NB4 (cell line): ENCODE results near the gene PLEKHF1.

Source experiments
- POLR2A ChIP-seq: IDR thresholded peaks from 2 replicates; pipeline ENCODE4 v1.6.1; 2011; ENCODE audit warnings: mild to moderate bottlenecking; ENCODE audit not compliant: insufficient read length; ENCODE audit errors: extremely low read depth
- TF ChIP-seq, protein P1 (sequence below): IDR thresholded peaks from one replicate; pipeline ENCODE4 v1.5.1; 2012; ENCODE audit warnings: low read depth, low read length
- TF ChIP-seq, protein P2 (sequence below): IDR thresholded peaks from 2 replicates; pipeline ENCODE4 v1.6.1; 2011; ENCODE audit warnings: low read depth, low read length

DNA sequence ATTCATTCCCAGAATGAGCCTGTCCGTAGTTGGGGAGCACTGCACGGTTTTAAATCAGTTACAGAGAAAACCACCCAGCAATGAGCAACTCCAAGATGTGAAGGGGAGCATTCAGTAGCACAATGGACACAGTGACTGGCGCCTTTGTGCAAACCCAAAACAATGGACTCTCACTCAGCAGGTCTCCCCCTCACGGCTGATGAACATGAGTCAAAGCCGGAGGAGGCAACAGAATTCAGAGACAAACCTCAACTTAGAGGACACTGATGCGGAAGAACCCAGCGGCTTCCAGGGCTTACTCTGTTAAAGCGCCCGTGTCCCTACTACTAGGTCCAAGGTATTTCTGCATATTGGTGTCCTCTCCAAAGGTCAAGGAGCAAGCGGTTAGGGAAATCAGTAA, 17.7 kb downstream of the PLEKHF1 start:
- TF ChIP-seq, protein P1, sequence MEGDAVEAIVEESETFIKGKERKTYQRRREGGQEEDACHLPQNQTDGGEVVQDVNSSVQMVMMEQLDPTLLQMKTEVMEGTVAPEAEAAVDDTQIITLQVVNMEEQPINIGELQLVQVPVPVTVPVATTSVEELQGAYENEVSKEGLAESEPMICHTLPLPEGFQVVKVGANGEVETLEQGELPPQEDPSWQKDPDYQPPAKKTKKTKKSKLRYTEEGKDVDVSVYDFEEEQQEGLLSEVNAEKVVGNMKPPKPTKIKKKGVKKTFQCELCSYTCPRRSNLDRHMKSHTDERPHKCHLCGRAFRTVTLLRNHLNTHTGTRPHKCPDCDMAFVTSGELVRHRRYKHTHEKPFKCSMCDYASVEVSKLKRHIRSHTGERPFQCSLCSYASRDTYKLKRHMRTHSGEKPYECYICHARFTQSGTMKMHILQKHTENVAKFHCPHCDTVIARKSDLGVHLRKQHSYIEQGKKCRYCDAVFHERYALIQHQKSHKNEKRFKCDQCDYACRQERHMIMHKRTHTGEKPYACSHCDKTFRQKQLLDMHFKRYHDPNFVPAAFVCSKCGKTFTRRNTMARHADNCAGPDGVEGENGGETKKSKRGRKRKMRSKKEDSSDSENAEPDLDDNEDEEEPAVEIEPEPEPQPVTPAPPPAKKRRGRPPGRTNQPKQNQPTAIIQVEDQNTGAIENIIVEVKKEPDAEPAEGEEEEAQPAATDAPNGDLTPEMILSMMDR: no peak
- no peak for TF ChIP-seq POLR2A
- TF ChIP-seq, protein P2, sequence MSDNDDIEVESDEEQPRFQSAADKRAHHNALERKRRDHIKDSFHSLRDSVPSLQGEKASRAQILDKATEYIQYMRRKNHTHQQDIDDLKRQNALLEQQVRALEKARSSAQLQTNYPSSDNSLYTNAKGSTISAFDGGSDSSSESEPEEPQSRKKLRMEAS: no peak
